Measurements from ENCODE around the gene MOSPD3. TPM values are rescaled to one million over a fixed set of nuclear protein-coding genes. Genes with fewer than 3 reads are reported as not detected.

The MOSPD3 gene
- 2.1 and 2.3 TPM in 2 replicates for total RNA-seq (2013; cell fraction: nucleolus; rRNA removed)
- total RNA-seq (2014; rRNA removed): 4.4 and 6.7 TPM in 2 replicates
- total RNA-seq (2014; rRNA removed; fragmentation: Illumina TruSeq; extraction: Trizol): 1.8 and 2.6 TPM in 2 replicates
- 7.7 and 7.8 TPM in 2 replicates for total RNA-seq (2021)
- polyA plus RNA-seq (2011; ENCODE audit: low read depth): 4.1 TPM
- 0.71 and 1.7 TPM in 2 replicates for polyA plus RNA-seq (2011; rRNA removed)
- polyA plus RNA-seq (2011; cell fraction: cytosol; rRNA removed): 2.7 and 3.3 TPM in 2 replicates
- 8.5 and 8.7 TPM in 2 replicates for polyA plus RNA-seq (2011; cell fraction: nucleus; rRNA removed)
- polyA plus RNA-seq (2012): 11.0 and 11.9 TPM in 2 replicates
- polyA plus RNA-seq (2014; fragmentation: Illumina TruSeq; extraction: Trizol): 1.2 and 2.9 TPM in 2 replicates
- polyA plus RNA-seq (2014; fragmentation: Nextera tagmentation; extraction: Ambion mirVana): 1 to 10 TPM in 1 of 2 experiments, under 1 TPM in 1; 0.61 to 1.2 TPM
- polyA plus RNA-seq (2014; rRNA removed): 5.3 and 9.0 TPM in 2 replicates
- 10 to 100 TPM in 1 of 2 experiments, 1 to 10 TPM in 1; 9.3 to 13.6 TPM for polyA plus RNA-seq (2016; fragmentation: Nextera tagmentation; extraction: Ambion mirVana)
- polyA minus RNA-seq (2011; rRNA and poly(A)+ RNA removed): 0.29 and 2.3 TPM in 2 replicates
- polyA minus RNA-seq (2011; cell fraction: cytosol; rRNA and poly(A)+ RNA removed): 1.4 and 2.8 TPM in 2 replicates
- polyA minus RNA-seq (2011; cell fraction: nucleus; rRNA and poly(A)+ RNA removed): 2.3 and 3.0 TPM in 2 replicates
- percentile 47 among the genes with signal in this experiment for Bru-seq, nascent RNA
- percentile 46 among the genes with signal in this experiment for BruChase-seq, experiment 1, labeled RNA remaining after a 6-hour chase
- BruChase-seq, experiment 2, labeled RNA remaining after a 2-hour chase: percentile 43 among the genes with signal in this experiment
- long read RNA-seq, experiment 1, partial matches to known transcripts: 0 of 4 reads
- long read RNA-seq, experiment 1, other reads (novel, unspliced or antisense): 2 of 4 reads
- long read RNA-seq, experiment 2: 0 reads

GRCh38 chr7:100611983-100612729 is at the start of gene MOSPD3:
TSS of gene MOSPD3 (plus strand) at chr7:100612540. CDS start at chr7:100612792, 252 bp downstream.
- 1% methylated on average over 53 of the region's 61 CpGs for WGBS (ENCODE audit: insufficient coverage, insufficient replicate concordance, low lambda C conversion rate, missing lambda C conversion rate)
- peak within 1 kb of the TSS; percentile 75 for H3K4me3 ChIP-seq
- peak; percentile 98 for ATAC-seq
- TF ChIP-seq NFYA (IDR thresholded peaks at IDR 0.05; ENCODE audit: borderline replicate concordance, low read depth, low read length): peak; percentile 66
- TF ChIP-seq KDM1A (IDR thresholded peaks at IDR 0.05; ENCODE audit: borderline replicate concordance): no peak
- no peak for TF ChIP-seq CHD1 (IDR thresholded peaks at IDR 0.05; ENCODE audit: low read depth, low read length)
- TF ChIP-seq EZH2 (IDR thresholded peaks at IDR 0.05; ENCODE audit: borderline replicate concordance, control insufficient read depth, low read depth, low read length): no peak
- no peak for TF ChIP-seq ZNF274 (IDR thresholded peaks at IDR 0.05; ENCODE audit: insufficient read depth, insufficient read length)
- TF ChIP-seq E4F1 (IDR thresholded peaks at IDR 0.05; ENCODE audit: borderline replicate concordance, partially characterized antibody): peak; percentile 33
- no peak for TF ChIP-seq HDAC2 (IDR thresholded peaks at IDR 0.05)
- TF ChIP-seq DPF2 (IDR thresholded peaks at IDR 0.05): peak; percentile 30; the same call in 1 of the 2 replicates
- peak; percentile 97 for TF ChIP-seq RUNX3 (IDR thresholded peaks at IDR 0.05; ENCODE audit: low read length)
- TF ChIP-seq BHLHE40 (IDR thresholded peaks at IDR 0.05; ENCODE audit: borderline replicate concordance in 1 of 2, low read depth in 2 of 2, low read length in 1 of 2): peak in 1 of 2 experiments; percentile 79; a peak in 3 of 4 replicates
- no peak for TF ChIP-seq EP300 (IDR thresholded peaks at IDR 0.05; ENCODE audit: borderline replicate concordance in 1 of 2, control insufficient read depth in 1 of 2, low read depth in 2 of 2, low read length in 2 of 2)
- no peak for TF ChIP-seq REST (IDR thresholded peaks at IDR 0.05; ENCODE audit: low read depth, low read length)

More at GRCh38 chr7:100611983-100612729, at the start of gene MOSPD3:
- Histone ChIP-seq H3K27me3 (replicated peaks in 1 of 2; ENCODE audit: control insufficient read depth in 2 of 2, insufficient read depth in 2 of 2, low read length in 1 of 2) (peaks cover 0 to 3% of the 10 kb centered on the region in 2 experiments; a peak in 2 of 4 replicates), H3K4me2 (ENCODE audit: control insufficient read depth, insufficient read depth) (peak within 1 kb of the TSS; percentile 100), H3K79me2 (ENCODE audit: control insufficient read depth, insufficient read depth, low read length) (no peaks in the 10 kb centered on the region), H3K36me3 (ENCODE audit: control insufficient read depth in 2 of 2, insufficient read depth in 2 of 2, low read length in 1 of 2) (no peaks in the 10 kb centered on the region), H4K20me1 (ENCODE audit: control insufficient read depth, insufficient read depth) (no peaks in the 10 kb centered on the region), H3K4me1 (ENCODE audit: control insufficient read depth, insufficient read depth, low read length) (peaks cover 5% of the 10 kb centered on the region), H3K9me3 (replicated peaks; ENCODE audit: control insufficient read depth, insufficient read depth, low read length) (no peaks in the 10 kb centered on the region), H2AFZ (ENCODE audit: control insufficient read depth, low read depth, low read length) (peak within 1 kb of the TSS; percentile 99), H3K9ac (ENCODE audit: control insufficient read depth, insufficient read depth, low read length) (peak within 1 kb of the TSS; percentile 88), H3K27ac (ENCODE audit: control insufficient read depth, insufficient read depth) (peak within 1 kb of the TSS; percentile 97)
- ChIA-PET POLR2A (interaction anchor here (0.6 to 2.2 kb wide), 17 partner anchors 9 to 780 kb away, joined by 3 to 28 read pairs (median 4); partner anchors contain the start of genes AGFG2, FBXO24, GNB2 and LRCH4), SMC1A (ENCODE audit: uncharacterized antibody, unreplicated experiment) (interaction anchor here (0.6 to 2.4 kb wide), 8 partner anchors 14 to 147 kb away, joined by 3 to 10 read pairs (median 4); partner anchors contain the start of genes FBXO24, LRCH4 and POP7), CTCF (interaction anchor here (0.6 to 6.6 kb wide), 17 partner anchors 9 to 240 kb away, joined by 3 to 35 read pairs (median 4); partner anchors contain the start of genes FBXO24, LRCH4, PCOLCE and POP7), RAD21 (ENCODE audit: unreplicated experiment) (interaction anchor here (0.7 to 2.2 kb wide), 12 partner anchors 18 to 191 kb away, joined by 3 to 15 read pairs (median 4); partner anchors contain the start of genes FBXO24, LRCH4 and POP7)
- intact Hi-C loops (cut with micrococcal nuclease; ENCODE audit: unreplicated experiment): loop anchor here (2.0 to 5.0 kb wide), 2 partner anchors 61 to 85 kb away; partner anchors contain the start of gene GNB2
- no TSS peak for BruUV-seq (replicated peaks)
- DNase-seq (ENCODE audit: low read depth, low spot score) (peak; percentile 99), FAIRE-seq (peak; percentile 100)
- in situ Hi-C loops (cut with MboI): no loop called here
